Measurements from ENCODE around the gene FLYWCH1.

FLYWCH1 gene

GRCh38 chr16:2883458-2883908 lies 28.2 kb upstream of the FLYWCH1 start:
- peak overlapping the region; percentile 78 for H3K4me3 ChIP-seq (ENCODE audit: control insufficient read depth, low read depth, low read length)
- no peak for TF ChIP-seq CTCF (conservative IDR thresholded peaks at IDR 0.05; ENCODE audit: control insufficient read depth, insufficient read depth, low read depth, low read length)
- DNase-seq (ENCODE audit: low read depth): peak; percentile 8

DNA sequence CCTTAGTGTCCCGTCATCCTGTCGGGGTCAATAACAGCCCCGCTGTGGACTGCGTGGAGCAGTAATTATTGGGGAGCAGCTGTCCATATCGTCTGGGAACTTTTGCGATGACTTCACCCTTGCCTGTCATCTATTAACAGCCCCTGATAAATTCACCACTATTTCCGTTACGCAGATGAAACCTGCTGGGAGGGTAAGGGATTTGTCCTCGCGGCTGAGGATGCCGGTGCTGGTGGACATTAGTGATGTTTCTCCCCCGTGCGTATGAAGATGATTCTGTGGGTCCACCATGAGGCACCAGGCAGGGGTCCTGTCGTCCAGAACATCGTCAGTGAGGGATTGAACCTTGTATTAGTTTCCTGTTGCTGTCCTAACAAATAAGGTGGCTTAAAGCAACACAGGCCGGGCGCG lies 27.7 kb upstream of the FLYWCH1 start:
- H3K4me3 ChIP-seq (ENCODE audit: control insufficient read depth, low read depth, low read length): peak overlapping the region; percentile 78
- peak; percentile 36 for DNase-seq (ENCODE audit: low read depth)
- no peak for TF ChIP-seq CTCF (conservative IDR thresholded peaks at IDR 0.05; ENCODE audit: control insufficient read depth, insufficient read depth, low read depth, low read length)

- no peak overlapping the region for H3K4me3 ChIP-seq (ENCODE audit: control insufficient read depth, low read depth, low read length)
Observed at GRCh38 chr16:2894231-2894630, 17.5 kb upstream of the FLYWCH1 start.

GRCh38 chr16:2895813-2896212 lies 15.9 kb upstream of the FLYWCH1 start:
- DNase-seq (ENCODE audit: low read depth): peak; percentile 15

More at GRCh38 chr16:2894231-2894630, 17.5 kb upstream of the FLYWCH1 start:
- peak; percentile 26 for DNase-seq (ENCODE audit: low read depth)
- TF ChIP-seq CTCF (conservative IDR thresholded peaks at IDR 0.05; ENCODE audit: control insufficient read depth, insufficient read depth, low read depth, low read length): peak; percentile 32

DNA sequence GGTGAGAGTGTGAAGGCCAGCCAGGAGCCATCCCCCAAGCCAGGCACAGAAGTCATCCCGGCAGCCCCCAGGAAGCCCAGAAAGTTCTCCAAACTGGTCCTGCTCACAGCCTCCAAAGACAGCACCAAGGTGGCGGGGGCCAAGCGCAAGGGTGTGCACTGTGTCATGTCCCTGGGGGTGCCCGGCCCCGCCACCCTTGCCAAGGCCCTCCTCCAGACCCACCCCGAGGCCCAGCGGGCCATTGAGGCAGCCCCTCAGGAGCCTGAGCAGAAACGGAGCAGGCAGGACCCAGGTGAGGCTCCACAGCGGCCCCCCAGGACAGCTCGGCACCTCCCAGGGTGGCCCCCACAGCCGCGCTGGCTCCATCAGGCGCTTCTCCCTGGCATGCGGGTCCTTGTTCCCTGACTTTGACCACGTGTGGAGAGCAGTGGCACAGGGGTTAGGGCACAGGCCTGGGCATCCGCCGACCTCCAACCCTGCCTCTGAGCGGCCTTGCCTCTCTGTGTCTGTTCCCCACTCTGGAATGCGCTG lies 15.2 kb upstream of the FLYWCH1 start:
- DNase-seq (ENCODE audit: low read depth): no peak
- no peak for TF ChIP-seq CTCF (conservative IDR thresholded peaks at IDR 0.05; ENCODE audit: control insufficient read depth, insufficient read depth, low read depth, low read length)
- no peak overlapping the region for H3K4me3 ChIP-seq (ENCODE audit: control insufficient read depth, low read depth, low read length)

More at GRCh38 chr16:2895813-2896212, 15.9 kb upstream of the FLYWCH1 start:
- no peak overlapping the region for H3K4me3 ChIP-seq (ENCODE audit: control insufficient read depth, low read depth, low read length)
- no peak for TF ChIP-seq CTCF (conservative IDR thresholded peaks at IDR 0.05; ENCODE audit: control insufficient read depth, insufficient read depth, low read depth, low read length)

- TF ChIP-seq CTCF (conservative IDR thresholded peaks at IDR 0.05; ENCODE audit: control insufficient read depth, insufficient read depth, low read depth, low read length): no peak
- DNase-seq (ENCODE audit: low read depth): peak; percentile 39
- no peak overlapping the region for H3K4me3 ChIP-seq (ENCODE audit: control insufficient read depth, low read depth, low read length)
Observed at GRCh38 chr16:2897110-2897509, 14.6 kb upstream of the FLYWCH1 start.

Data from fibroblast of mammary gland (primary cell).